H1 (cell line): ENCODE results near the gene CNOT8.

Experiments
- CREB1 ChIP-seq: IDR thresholded peaks from 2 replicates; pipeline ENCODE4 v1.6.1; 2012; ENCODE audit warnings: inconsistent platforms
- EZH2 ChIP-seq: fragments of 200-600 bp; sonication (generic); IDR thresholded peaks from 2 replicates; pipeline ENCODE4 v1.7.1; 2012; ENCODE audit warnings: low read depth, mild to moderate bottlenecking, moderate library complexity, low read length, inconsistent platforms; ENCODE audit not compliant: severe bottlenecking
- GABPA ChIP-seq: IDR thresholded peaks from 2 replicates; pipeline ENCODE4 v1.6.1; 2011; ENCODE audit warnings: mild to moderate bottlenecking, low read length, moderate library complexity, borderline replicate concordance; ENCODE audit not compliant: insufficient read depth
- JUND ChIP-seq: IDR thresholded peaks from 2 replicates; pipeline ENCODE4 v1.6.1; 2011; ENCODE audit warnings: mild to moderate bottlenecking, improper control_type of control experiment, low read length
- KDM1A ChIP-seq: fragments of 200-600, 300-600 bp; sonication (generic); IDR thresholded peaks from 2 replicates; pipeline ENCODE4 v1.7.1; 2016; ENCODE audit warnings: mild to moderate bottlenecking, low read length, borderline replicate concordance
- MAFK ChIP-seq: IDR thresholded peaks from 2 replicates; pipeline ENCODE4 v1.6.1; 2012; ENCODE audit warnings: low read depth, mild to moderate bottlenecking, improper control_type of control experiment, low read length
- RAD21 ChIP-seq, 2 experiments: IDR thresholded peaks in 1 of 2; conservative IDR thresholded peaks in 1 of 2; 2 replicates each; pipeline ENCODE4 v1.6.1; 2011; ENCODE audit warnings: low read depth in 2 of 2, low read length in 2 of 2, improper control_type of control experiment in 1 of 2, inconsistent platforms in 1 of 2, mild to moderate bottlenecking in 1 of 2, moderate library complexity in 1 of 2
- SRF ChIP-seq: IDR thresholded peaks from 2 replicates; pipeline ENCODE4 v1.6.1; 2011; ENCODE audit warnings: mild to moderate bottlenecking, low read depth, low read length, moderate library complexity
- TAF1 ChIP-seq: IDR thresholded peaks from 2 replicates; pipeline ENCODE4 v1.6.1; 2011; ENCODE audit warnings: mild to moderate bottlenecking, low read depth, low read length
- YY1 ChIP-seq: IDR thresholded peaks from 2 replicates; pipeline ENCODE4 v1.6.1; 2011; ENCODE audit warnings: low read depth, mild to moderate bottlenecking, low read length
- TF ChIP-seq, protein P1 (sequence below), 3 experiments: IDR thresholded peaks; 1 replicate in 2 of 3; 2 replicates in 1 of 3; pipeline versions ENCODE4 v1.5.1 to v1.6.1; 2011; ENCODE audit warnings: low read length in 3 of 3, mild to moderate bottlenecking in 3 of 3, inconsistent platforms in 2 of 3, low read depth in 1 of 3, moderate library complexity in 1 of 3; ENCODE audit not compliant: insufficient read depth in 1 of 3; ENCODE audit errors: control extremely low read depth in 1 of 3

DNA sequence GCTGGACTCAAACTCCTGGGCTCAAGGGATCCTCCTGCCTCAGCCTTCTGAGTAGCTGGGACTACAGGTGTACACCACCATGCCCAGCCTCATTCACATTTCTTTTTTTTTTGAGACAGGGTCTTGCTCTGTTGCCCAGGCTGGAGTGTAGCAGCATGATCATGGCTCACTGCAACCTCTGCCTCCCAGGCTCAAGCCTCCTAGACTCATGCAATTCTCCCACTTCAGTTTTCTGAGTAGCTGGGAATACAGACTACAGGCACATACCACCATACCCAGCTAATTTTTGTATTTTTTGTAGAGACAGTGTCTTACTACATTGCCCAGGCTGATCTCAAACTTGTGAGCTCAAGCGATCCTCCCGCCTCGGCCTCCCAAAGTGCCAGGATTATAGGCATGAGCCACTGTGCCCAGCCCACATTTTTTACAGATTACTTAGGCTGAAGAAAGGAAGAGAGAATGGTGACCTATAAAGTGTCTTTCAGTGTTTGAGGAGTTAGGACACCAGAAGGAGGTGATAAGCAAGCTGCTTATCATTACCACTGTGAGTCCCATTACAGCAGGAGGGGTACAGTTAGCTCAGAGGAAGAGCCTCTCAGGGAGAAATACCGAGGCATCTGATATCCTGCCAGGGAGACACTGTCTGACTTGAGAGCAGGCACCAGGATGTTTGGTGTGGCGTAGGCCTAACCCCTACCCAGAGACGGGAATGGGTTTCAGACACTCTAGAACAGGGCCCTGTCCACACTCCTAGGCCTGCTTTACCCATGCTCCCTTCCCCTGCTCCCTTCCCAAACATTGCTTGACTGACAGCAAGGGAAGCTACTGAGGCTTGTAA, 17.8 kb upstream of the CNOT8 start:
- TF ChIP-seq, protein P1, sequence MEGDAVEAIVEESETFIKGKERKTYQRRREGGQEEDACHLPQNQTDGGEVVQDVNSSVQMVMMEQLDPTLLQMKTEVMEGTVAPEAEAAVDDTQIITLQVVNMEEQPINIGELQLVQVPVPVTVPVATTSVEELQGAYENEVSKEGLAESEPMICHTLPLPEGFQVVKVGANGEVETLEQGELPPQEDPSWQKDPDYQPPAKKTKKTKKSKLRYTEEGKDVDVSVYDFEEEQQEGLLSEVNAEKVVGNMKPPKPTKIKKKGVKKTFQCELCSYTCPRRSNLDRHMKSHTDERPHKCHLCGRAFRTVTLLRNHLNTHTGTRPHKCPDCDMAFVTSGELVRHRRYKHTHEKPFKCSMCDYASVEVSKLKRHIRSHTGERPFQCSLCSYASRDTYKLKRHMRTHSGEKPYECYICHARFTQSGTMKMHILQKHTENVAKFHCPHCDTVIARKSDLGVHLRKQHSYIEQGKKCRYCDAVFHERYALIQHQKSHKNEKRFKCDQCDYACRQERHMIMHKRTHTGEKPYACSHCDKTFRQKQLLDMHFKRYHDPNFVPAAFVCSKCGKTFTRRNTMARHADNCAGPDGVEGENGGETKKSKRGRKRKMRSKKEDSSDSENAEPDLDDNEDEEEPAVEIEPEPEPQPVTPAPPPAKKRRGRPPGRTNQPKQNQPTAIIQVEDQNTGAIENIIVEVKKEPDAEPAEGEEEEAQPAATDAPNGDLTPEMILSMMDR (IDR thresholded peaks at IDR 0.05; ENCODE audit: control extremely low read depth in 1 of 3, insufficient read depth in 1 of 3, low read depth in 1 of 3, low read length in 3 of 3): no peak
- TF ChIP-seq EZH2 (no peak), GABPA (no peak), KDM1A (no peak), YY1 (no peak), MAFK (no peak), TAF1 (no peak), SRF (no peak), RAD21 (IDR thresholded peaks at IDR 0.05 in 1 of 2, conservative IDR thresholded peaks at IDR 0.05 in 1 of 2; ENCODE audit: low read depth in 2 of 2, low read length in 2 of 2) (no peak), CREB1 (no peak), JUND (no peak)
